HepG2 (cell line): ENCODE results near the gene ATP8A2.

ENCODE experiments used
- MAFK ChIP-seq, 2 experiments: IDR thresholded peaks in 1 of 2; conservative IDR thresholded peaks in 1 of 2; 2 replicates each; pipeline ENCODE4 v1.6.1; 2011; ENCODE audit warnings: improper control_type of control experiment in 2 of 2, low read length in 2 of 2
- RBM39 ChIP-seq: fragments of 200-400 bp; formaldehyde crosslinking; IDR thresholded peaks from one replicate; pipeline ENCODE4 v1.6.1; 2018; ENCODE audit warnings: antibody characterized with exemption, mild to moderate bottlenecking, low read depth, low read length; ENCODE audit not compliant: poor library complexity, severe bottlenecking
- SALL2 ChIP-seq: sonication (generic); formaldehyde crosslinking; IDR thresholded peaks from 2 replicates; pipeline ENCODE4 v1.8.1; 2023; ENCODE audit warnings: mild to moderate bottlenecking, missing genetic modification reagents, inconsistent platforms
- SUZ12 ChIP-seq: fragments of 150-350 bp; IDR thresholded peaks from 2 replicates; pipeline ENCODE4 v1.6.1; 2014; ENCODE audit warnings: low read depth, low read length
- ZFAT ChIP-seq: sonication (generic); formaldehyde crosslinking; conservative IDR thresholded peaks from 2 replicates; pipeline ENCODE4 v1.8.1; 2023; ENCODE audit warnings: missing genetic modification reagents, inconsistent platforms
- ZNF678 ChIP-seq: sonication (generic); formaldehyde crosslinking; IDR thresholded peaks from 2 replicates; pipeline ENCODE4 v1.4.0; 2020; ENCODE audit warnings: mild to moderate bottlenecking, missing genetic modification reagents
- ZNF781 ChIP-seq: sonication (generic); formaldehyde crosslinking; IDR thresholded peaks from 2 replicates; pipeline ENCODE4 v1.5.1; 2020; ENCODE audit warnings: borderline replicate concordance, mild to moderate bottlenecking, missing genetic modification reagents; ENCODE audit errors: not compliant biosample characterization
- TF ChIP-seq, protein P1 (sequence below): sonication (generic); formaldehyde crosslinking; IDR thresholded peaks from 2 replicates; pipeline ENCODE4 v1.4.0; 2020; ENCODE audit warnings: missing genetic modification reagents
- TF ChIP-seq, protein P2 (sequence below): sonication (generic); formaldehyde crosslinking; IDR thresholded peaks from 2 replicates; pipeline ENCODE4 v1.4.0; 2020; ENCODE audit warnings: missing genetic modification reagents, borderline replicate concordance
- TF ChIP-seq, protein P3 (sequence below): sonication (generic); formaldehyde crosslinking; IDR thresholded peaks from 2 replicates; pipeline ENCODE4 v1.5.0; 2020; ENCODE audit warnings: mild to moderate bottlenecking, missing genetic modification reagents, moderate library complexity

DNA sequence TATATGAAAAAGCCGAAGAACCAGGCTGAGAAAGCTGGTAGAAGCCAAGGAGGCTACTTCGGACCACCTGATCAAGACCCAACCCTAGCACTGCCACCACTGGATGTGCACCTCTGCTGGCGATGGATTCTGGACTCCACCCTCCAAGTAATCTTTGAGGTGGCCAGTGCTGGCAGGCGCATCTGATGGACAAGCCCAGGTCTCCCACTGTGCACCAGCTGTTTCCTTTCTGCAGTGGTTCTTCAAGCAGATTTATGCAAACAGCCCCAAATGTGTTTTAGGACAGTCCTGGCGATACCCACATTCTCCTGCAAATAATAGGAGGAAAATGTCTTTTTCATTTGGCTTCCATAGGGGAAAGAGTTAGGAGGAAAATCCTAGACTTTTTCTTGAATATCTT is 507.7 kb downstream of the ATP8A2 start:
- no peak for TF ChIP-seq ZNF678 (CRISPR knock-in tag)
- no peak for TF ChIP-seq MAFK (conservative IDR thresholded peaks at IDR 0.05 in 1 of 2, IDR thresholded peaks at IDR 0.05 in 1 of 2; ENCODE audit: low read length in 2 of 2)
- no peak for TF ChIP-seq SUZ12
- TF ChIP-seq, protein P1, sequence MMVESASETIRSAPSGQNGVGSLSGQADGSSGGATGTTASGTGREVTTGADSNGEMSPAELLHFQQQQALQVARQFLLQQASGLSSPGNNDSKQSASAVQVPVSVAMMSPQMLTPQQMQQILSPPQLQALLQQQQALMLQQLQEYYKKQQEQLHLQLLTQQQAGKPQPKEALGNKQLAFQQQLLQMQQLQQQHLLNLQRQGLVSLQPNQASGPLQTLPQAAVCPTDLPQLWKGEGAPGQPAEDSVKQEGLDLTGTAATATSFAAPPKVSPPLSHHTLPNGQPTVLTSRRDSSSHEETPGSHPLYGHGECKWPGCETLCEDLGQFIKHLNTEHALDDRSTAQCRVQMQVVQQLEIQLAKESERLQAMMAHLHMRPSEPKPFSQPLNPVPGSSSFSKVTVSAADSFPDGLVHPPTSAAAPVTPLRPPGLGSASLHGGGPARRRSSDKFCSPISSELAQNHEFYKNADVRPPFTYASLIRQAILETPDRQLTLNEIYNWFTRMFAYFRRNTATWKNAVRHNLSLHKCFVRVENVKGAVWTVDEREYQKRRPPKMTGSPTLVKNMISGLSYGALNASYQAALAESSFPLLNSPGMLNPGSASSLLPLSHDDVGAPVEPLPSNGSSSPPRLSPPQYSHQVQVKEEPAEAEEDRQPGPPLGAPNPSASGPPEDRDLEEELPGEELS (CRISPR knock-in tag) = no peak
- no peak for TF ChIP-seq ZNF781
- TF ChIP-seq, protein P2, sequence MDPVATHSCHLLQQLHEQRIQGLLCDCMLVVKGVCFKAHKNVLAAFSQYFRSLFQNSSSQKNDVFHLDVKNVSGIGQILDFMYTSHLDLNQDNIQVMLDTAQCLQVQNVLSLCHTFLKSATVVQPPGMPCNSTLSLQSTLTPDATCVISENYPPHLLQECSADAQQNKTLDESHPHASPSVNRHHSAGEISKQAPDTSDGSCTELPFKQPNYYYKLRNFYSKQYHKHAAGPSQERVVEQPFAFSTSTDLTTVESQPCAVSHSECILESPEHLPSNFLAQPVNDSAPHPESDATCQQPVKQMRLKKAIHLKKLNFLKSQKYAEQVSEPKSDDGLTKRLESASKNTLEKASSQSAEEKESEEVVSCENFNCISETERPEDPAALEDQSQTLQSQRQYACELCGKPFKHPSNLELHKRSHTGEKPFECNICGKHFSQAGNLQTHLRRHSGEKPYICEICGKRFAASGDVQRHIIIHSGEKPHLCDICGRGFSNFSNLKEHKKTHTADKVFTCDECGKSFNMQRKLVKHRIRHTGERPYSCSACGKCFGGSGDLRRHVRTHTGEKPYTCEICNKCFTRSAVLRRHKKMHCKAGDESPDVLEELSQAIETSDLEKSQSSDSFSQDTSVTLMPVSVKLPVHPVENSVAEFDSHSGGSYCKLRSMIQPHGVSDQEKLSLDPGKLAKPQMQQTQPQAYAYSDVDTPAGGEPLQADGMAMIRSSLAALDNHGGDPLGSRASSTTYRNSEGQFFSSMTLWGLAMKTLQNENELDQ (CRISPR knock-in tag) = no peak
- TF ChIP-seq, protein P3, sequence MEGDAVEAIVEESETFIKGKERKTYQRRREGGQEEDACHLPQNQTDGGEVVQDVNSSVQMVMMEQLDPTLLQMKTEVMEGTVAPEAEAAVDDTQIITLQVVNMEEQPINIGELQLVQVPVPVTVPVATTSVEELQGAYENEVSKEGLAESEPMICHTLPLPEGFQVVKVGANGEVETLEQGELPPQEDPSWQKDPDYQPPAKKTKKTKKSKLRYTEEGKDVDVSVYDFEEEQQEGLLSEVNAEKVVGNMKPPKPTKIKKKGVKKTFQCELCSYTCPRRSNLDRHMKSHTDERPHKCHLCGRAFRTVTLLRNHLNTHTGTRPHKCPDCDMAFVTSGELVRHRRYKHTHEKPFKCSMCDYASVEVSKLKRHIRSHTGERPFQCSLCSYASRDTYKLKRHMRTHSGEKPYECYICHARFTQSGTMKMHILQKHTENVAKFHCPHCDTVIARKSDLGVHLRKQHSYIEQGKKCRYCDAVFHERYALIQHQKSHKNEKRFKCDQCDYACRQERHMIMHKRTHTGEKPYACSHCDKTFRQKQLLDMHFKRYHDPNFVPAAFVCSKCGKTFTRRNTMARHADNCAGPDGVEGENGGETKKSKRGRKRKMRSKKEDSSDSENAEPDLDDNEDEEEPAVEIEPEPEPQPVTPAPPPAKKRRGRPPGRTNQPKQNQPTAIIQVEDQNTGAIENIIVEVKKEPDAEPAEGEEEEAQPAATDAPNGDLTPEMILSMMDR = no peak
- no peak for TF ChIP-seq RBM39
- no peak for TF ChIP-seq ZFAT (CRISPR knock-in tag)
- no peak for TF ChIP-seq SALL2 (CRISPR knock-in tag)
